ENCODE results near the gene CBR3. TPM values are rescaled to one million over a fixed set of nuclear protein-coding genes. Genes with fewer than 3 reads are reported as not detected.
"Not testable (repeated sequence)": the region's sequence is repeated elsewhere in the genome, so short reads cannot be mapped to it uniquely, and the experiment has no call there.

CBR3 gene
- total RNA-seq, 6 experiments from 2014 or later, result 0.17 to 1.3 (median 0.74) TPM; not detected in 2

DNA sequence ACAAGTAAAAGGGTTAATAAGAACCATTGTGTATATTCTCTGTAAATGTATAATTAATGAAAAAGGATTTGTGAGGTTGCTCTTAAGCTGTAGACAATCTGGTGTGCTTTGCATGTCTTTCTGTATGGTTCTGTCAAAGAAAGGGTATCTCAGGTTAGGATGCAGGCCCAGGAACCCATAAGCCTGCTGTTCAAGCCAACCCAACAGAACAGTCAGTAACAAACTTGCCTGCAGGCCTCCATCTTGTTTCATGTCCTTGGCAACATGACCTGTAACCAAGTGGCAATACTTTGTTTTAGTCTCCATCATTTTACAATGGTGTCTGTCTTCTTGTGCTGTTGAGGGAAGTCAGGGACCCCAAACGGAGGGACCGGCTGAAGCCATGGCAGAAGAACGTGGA is 35.9 kb upstream of the CBR3 start:
- Histone ChIP-seq H3K4me1 (no peaks in the 10 kb centered on the region), H3K9me3 (no peaks in the 10 kb centered on the region), H3K36me3 (no peaks in the 10 kb centered on the region), H3K27me3 (no peaks in the 10 kb centered on the region), H3K4me3 (no peak overlapping the region), H3K27ac (no peak overlapping the region)
- ATAC-seq, result no peak
- TF ChIP-seq, protein P1, sequence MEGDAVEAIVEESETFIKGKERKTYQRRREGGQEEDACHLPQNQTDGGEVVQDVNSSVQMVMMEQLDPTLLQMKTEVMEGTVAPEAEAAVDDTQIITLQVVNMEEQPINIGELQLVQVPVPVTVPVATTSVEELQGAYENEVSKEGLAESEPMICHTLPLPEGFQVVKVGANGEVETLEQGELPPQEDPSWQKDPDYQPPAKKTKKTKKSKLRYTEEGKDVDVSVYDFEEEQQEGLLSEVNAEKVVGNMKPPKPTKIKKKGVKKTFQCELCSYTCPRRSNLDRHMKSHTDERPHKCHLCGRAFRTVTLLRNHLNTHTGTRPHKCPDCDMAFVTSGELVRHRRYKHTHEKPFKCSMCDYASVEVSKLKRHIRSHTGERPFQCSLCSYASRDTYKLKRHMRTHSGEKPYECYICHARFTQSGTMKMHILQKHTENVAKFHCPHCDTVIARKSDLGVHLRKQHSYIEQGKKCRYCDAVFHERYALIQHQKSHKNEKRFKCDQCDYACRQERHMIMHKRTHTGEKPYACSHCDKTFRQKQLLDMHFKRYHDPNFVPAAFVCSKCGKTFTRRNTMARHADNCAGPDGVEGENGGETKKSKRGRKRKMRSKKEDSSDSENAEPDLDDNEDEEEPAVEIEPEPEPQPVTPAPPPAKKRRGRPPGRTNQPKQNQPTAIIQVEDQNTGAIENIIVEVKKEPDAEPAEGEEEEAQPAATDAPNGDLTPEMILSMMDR (IDR thresholded peaks at IDR 0.05), result no peak
- no peak for TF ChIP-seq POLR2A (IDR thresholded peaks at IDR 0.05)
- intact Hi-C loops (cut with DNase I), result no loop called here
- no peak for DNase-seq
- 100% methylated on average over 3 of the region's 3 CpGs for WGBS (ENCODE audit: insufficient coverage, low coverage, low lambda C conversion rate, missing lambda C conversion rate)

DNA sequence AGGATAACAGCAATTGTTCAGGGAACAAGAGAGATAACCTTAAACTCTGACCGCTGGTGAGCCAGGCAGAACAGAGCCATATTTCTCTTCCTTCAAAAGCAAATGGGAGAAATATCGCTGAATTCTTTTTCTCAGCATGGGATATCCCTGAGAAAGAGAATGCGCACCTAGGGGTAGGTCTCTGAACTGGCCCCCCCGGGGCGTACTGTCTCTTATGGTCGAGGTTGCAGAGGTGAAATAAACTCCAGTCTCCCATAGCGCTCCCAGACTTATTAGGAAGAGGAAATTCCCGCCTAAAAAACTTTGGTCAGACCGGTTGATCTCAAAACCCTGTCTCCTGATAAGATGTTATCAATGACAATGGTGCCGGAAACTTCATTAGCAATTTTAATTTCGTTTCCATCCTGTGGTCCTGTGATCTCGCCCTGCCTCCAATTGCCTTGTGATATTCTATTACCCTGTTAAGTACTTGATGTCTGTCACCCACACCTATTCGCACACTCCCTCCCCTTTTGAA is 35.1 kb upstream of the CBR3 start:
- ATAC-seq; H3K36me3 ChIP-seq; H3K4me1 ChIP-seq; H3K9me3 ChIP-seq; H3K27me3 ChIP-seq; DNase-seq; H3K4me3 ChIP-seq; H3K27ac ChIP-seq; intact Hi-C loops (cut with DNase I): not testable (repeated sequence)
- WGBS (ENCODE audit: insufficient coverage, low coverage, low lambda C conversion rate, missing lambda C conversion rate), result 61% methylated on average over 7 of the region's 13 CpGs

DNA sequence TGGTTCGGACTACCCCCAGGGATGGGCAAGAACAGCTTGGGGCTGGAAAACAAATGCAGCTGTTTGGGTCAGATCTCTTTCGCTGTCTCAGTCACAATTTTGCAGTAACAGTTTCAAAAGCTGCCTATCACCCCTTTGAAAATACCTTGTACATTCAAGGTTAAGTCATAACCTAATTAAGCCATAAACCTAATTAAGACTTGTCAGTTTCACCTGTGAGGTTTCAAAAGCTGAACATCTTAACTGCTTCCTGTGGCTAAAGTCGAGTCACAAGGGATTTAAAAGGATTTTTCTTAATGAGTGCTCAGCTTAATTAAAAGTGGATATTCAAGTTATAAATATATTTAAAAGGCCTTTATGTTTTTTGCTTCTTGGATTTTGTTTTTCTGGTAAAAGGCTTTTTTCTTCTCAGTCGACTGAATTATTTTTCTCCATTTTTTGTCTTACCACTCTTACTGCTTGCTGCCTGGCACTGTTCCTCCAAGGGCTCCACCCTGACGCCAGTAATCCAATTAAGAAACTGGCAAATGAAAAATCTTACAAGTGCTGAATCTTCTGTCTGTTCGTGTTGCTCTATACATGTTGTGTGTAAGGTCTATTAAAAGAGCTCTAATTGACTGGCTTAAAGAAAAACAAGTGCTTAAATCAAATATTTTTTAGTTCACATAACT is 33.8 kb upstream of the CBR3 start:
- H3K36me3 ChIP-seq, result no peaks in the 10 kb centered on the region

DNA sequence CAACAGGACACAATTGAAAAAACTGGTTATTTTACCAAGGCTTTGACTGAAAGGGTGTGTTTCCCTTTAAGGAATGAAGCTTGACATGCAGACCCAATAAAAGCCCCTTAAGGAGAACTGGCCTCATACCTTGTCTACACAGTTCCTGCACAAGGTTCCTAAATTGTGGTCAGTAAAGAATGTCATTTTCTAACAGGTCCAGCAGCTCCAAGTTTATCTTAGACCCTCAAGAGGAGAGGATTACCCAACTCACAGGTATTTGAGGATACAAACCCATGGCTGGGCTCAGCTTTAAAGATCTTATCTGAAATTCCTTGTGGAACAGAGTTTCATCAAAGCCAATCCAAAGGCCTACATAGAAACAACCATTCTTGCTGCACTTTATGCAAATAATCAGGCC is 31.4 kb upstream of the CBR3 start:
- TF ChIP-seq POLR2A (IDR thresholded peaks at IDR 0.05), result no peak
- intact Hi-C loops (cut with DNase I), result no loop called here
- H3K27ac ChIP-seq, result no peak overlapping the region
- no peaks in the 10 kb centered on the region for H3K4me1 ChIP-seq
- ATAC-seq (no peak), DNase-seq (no peak)
- no peaks in the 10 kb centered on the region for H3K9me3 ChIP-seq
- no peaks in the 10 kb centered on the region for H3K36me3 ChIP-seq
- no peak overlapping the region for H3K4me3 ChIP-seq
- H3K27me3 ChIP-seq, result no peaks in the 10 kb centered on the region

More for the DNA sequence above, 33.8 kb upstream of the CBR3 start:
- no peak for TF ChIP-seq POLR2A (IDR thresholded peaks at IDR 0.05)
- TF ChIP-seq, protein P1 (IDR thresholded peaks at IDR 0.05), result no peak
- Histone ChIP-seq H3K27ac (no peak overlapping the region), H3K4me1 (no peaks in the 10 kb centered on the region), H3K9me3 (no peaks in the 10 kb centered on the region), H3K4me3 (no peak overlapping the region), H3K27me3 (no peaks in the 10 kb centered on the region)
- intact Hi-C loops (cut with DNase I), result no loop called here
- DNase-seq, result no peak
- WGBS (ENCODE audit: insufficient coverage, low coverage, low lambda C conversion rate, missing lambda C conversion rate), result 67% methylated on average over 6 of the region's 6 CpGs
- ATAC-seq, result no peak

DNA sequence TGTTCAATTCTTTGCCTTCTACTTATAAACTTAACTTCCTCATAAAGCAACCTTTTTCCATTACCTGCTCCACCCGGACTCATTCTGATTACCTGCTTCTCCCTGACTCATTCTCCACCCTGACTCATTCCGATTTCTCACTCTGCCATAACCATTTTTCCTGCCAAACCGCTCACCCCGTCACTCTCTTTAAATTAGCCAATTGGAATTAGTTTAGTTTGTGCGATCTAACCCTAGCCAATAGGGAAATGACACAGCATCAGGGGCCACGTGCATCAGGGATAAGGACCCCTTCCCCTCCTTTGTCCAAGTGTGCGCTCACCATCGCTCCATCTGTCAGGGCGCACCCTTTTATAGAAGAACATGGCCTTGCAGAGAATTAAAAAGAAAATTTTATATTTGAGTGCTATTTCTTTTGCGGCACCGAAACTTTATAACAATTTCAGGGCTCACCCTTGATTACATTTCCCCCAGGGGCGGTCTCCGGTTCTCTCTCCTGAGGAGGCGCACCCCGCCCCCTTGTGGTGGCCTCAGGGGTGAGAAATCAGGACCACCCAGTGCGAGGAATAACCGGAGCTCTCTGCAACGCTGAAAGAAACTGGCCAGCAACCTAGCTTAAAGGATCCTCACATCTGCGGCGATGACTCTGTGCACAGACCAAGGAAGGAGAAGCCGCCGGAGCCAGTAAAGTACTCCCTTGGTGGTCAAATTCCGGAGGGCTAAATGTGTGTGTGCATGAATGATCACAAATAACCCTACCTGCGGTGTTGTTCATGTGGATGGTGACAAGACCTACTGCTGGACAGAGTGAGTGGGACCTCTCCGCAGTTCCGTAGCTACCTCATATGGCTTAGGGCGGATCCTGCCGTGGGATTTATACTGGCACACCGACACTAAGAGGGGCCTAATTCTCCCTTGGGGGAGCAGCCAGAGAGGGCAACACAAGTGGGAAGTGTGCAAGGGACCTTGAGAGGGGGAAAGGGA is 30.3 kb upstream of the CBR3 start:
- Histone ChIP-seq H3K4me1 (no peaks in the 10 kb centered on the region), H3K27ac (no peak overlapping the region), H3K36me3 (no peaks in the 10 kb centered on the region), H3K27me3 (no peaks in the 10 kb centered on the region), H3K9me3 (no peaks in the 10 kb centered on the region), H3K4me3 (no peak overlapping the region)
- intact Hi-C loops (cut with DNase I), result no loop called here
- WGBS (ENCODE audit: insufficient coverage, low coverage, low lambda C conversion rate, missing lambda C conversion rate), result 45% methylated on average over 23 of the region's 29 CpGs
- ATAC-seq, result peak; percentile 46 to 70 (median 62)
- TF ChIP-seq POLR2A (IDR thresholded peaks at IDR 0.05), result no peak
- TF ChIP-seq, protein P1 (IDR thresholded peaks at IDR 0.05), result peak; percentile 37 to 62 (median 56)
- peak in 2 of 3 donors; percentile 51 to 55 for DNase-seq

Data from right lobe of liver (tissue), 6 donors.